HepG2 (cell line): ENCODE data around the gene CTNNBIP1. TPM values are rescaled to one million over a fixed set of nuclear protein-coding genes. Genes with fewer than 3 reads are reported as not detected.

Experiments used
- CBFB ChIP-seq: sonication (generic); formaldehyde crosslinking; IDR thresholded peaks from 2 replicates; pipeline ENCODE4 v1.4.0; 2020; ENCODE audit warnings: missing genetic modification reagents
- CEBPZ ChIP-seq: IDR thresholded peaks from 2 replicates; pipeline ENCODE4 v1.6.1; 2012; ENCODE audit warnings: low read length, improper control_type of control experiment
- GLI4 ChIP-seq: sonication (generic); formaldehyde crosslinking; IDR thresholded peaks from 2 replicates; pipeline ENCODE4 v1.5.1; 2020; ENCODE audit warnings: missing genetic modification reagents, mild to moderate bottlenecking, moderate library complexity, borderline replicate concordance
- IKZF5 ChIP-seq: IDR thresholded peaks from 2 replicates; pipeline ENCODE4 v1.6.1; 2018; ENCODE audit warnings: missing genetic modification reagents, mild to moderate bottlenecking, missing compliant biosample characterization
- JDP2 ChIP-seq: sonication (generic); formaldehyde crosslinking; IDR thresholded peaks from 2 replicates; pipeline ENCODE4 v1.8.1; 2022; ENCODE audit warnings: missing genetic modification reagents, borderline replicate concordance
- KAT8 ChIP-seq: IDR thresholded peaks from 2 replicates; pipeline ENCODE4 v1.6.1; 2016; ENCODE audit warnings: missing genetic modification reagents, missing compliant biosample characterization
- MAX ChIP-seq: IDR thresholded peaks from 2 replicates; pipeline ENCODE4 v1.6.1; 2012; ENCODE audit warnings: inconsistent platforms
- RBFOX2 ChIP-seq: fragments of 200-400 bp; formaldehyde crosslinking; IDR thresholded peaks from 2 replicates; pipeline ENCODE4 v1.6.1; 2017; ENCODE audit warnings: low read depth, mild to moderate bottlenecking, low read length
- RFXANK ChIP-seq: IDR thresholded peaks from 2 replicates; pipeline ENCODE4 v1.6.1; 2016
- SALL1 ChIP-seq: sonication (generic); formaldehyde crosslinking; IDR thresholded peaks from 2 replicates; pipeline ENCODE4 v1.8.0; 2022; ENCODE audit warnings: mild to moderate bottlenecking, missing genetic modification reagents
- SAP130 ChIP-seq: IDR thresholded peaks from 2 replicates; pipeline ENCODE4 v1.6.1; 2016; ENCODE audit warnings: low read depth
- SNAPC2 ChIP-seq: sonication (generic); formaldehyde crosslinking; IDR thresholded peaks from 2 replicates; pipeline ENCODE4 v1.8.1; 2022; ENCODE audit warnings: mild to moderate bottlenecking, missing genetic modification reagents
- TCF7L2 ChIP-seq: IDR thresholded peaks from 2 replicates; pipeline ENCODE4 v1.6.1; 2011; ENCODE audit warnings: mild to moderate bottlenecking, low read depth, low read length, moderate library complexity
- YEATS2 ChIP-seq: sonication (generic); formaldehyde crosslinking; IDR thresholded peaks from 2 replicates; pipeline ENCODE4 v1.4.0; 2020; ENCODE audit warnings: missing genetic modification reagents, borderline replicate concordance
- ZBTB1 ChIP-seq: sonication (generic); formaldehyde crosslinking; IDR thresholded peaks from 2 replicates; pipeline ENCODE4 v1.4.0; 2020; ENCODE audit warnings: missing genetic modification reagents, borderline replicate concordance
- ZFP82 ChIP-seq: sonication (generic); formaldehyde crosslinking; IDR thresholded peaks from 2 replicates; pipeline ENCODE4 v1.5.1; 2020; ENCODE audit warnings: mild to moderate bottlenecking, missing genetic modification reagents, borderline replicate concordance
- ZMAT3 ChIP-seq: sonication (generic); formaldehyde crosslinking; conservative IDR thresholded peaks from 2 replicates; pipeline ENCODE4 v1.7.0; 2021; ENCODE audit warnings: missing genetic modification reagents
- ZNF235 ChIP-seq: sonication (generic); formaldehyde crosslinking; IDR thresholded peaks from 2 replicates; pipeline ENCODE4 v1.8.1; 2023; ENCODE audit warnings: mild to moderate bottlenecking, missing genetic modification reagents, borderline replicate concordance
- ZNF597 ChIP-seq: sonication (generic); formaldehyde crosslinking; IDR thresholded peaks from 2 replicates; pipeline ENCODE4 v1.5.0; 2020; ENCODE audit warnings: missing genetic modification reagents
- ZNF766 ChIP-seq: sonication (generic); formaldehyde crosslinking; IDR thresholded peaks from 2 replicates; pipeline ENCODE4 v1.5.0; 2020; ENCODE audit warnings: missing genetic modification reagents, borderline replicate concordance
- ZNF800 ChIP-seq: sonication (generic); formaldehyde crosslinking; IDR thresholded peaks from 2 replicates; pipeline ENCODE4 v1.4.0; 2020; ENCODE audit warnings: missing genetic modification reagents
- ZSCAN12 ChIP-seq: sonication (generic); formaldehyde crosslinking; IDR thresholded peaks from 2 replicates; pipeline ENCODE4 v1.9.0; 2021; ENCODE audit warnings: mild to moderate bottlenecking, missing genetic modification reagents
- polyA plus RNA-seq, 8 experiments: library from polyadenylated mRNA; depleted of rRNA in 3 of 8; stranded (reverse) in 7 of 8; unstranded in 1 of 8; fragments of >200 nt; fragmentation: Illumina TruSeq in 4 of 8; extraction: Trizol in 4 of 8; gene quantifications; 2 replicates each; pipeline versions ENCODE4 v1.2.1 to v1.2.3, GENCODE V29; 2011 to 2016; ENCODE audit warnings: low read depth in 4 of 8, missing spikeins in 1 of 8, mixed read lengths in 1 of 8; ENCODE audit not compliant: insufficient read depth in 1 of 8
- total RNA-seq, 5 experiments: library from RNA; depleted of rRNA; stranded (reverse); fragments of >200 nt; fragmentation: Illumina TruSeq; extraction: Trizol; gene quantifications; 2 replicates each; pipeline ENCODE4 v1.2.3, GENCODE V29; 2016; ENCODE audit warnings: low read depth in 1 of 5

Gene CTNNBIP1
- total and polyA plus RNA-seq, 2 of the 13 experiments (the other 11 are each of a cell fraction or from before 2014, with no cell fraction given) = 71.7 to 83.0 TPM

- TF ChIP-seq RBFOX2 (peak; percentile 76), ZMAT3 (CRISPR knock-in tag) (peak; percentile 58; the same call in 1 of the 2 replicates), YEATS2 (CRISPR knock-in tag) (peak; percentile 20; the same call in 1 of the 2 replicates), KAT8 (CRISPR knock-in tag) (peak; percentile 49; the same call in 1 of the 2 replicates), ZBTB1 (no peak), ZFP82 (no peak), SALL1 (CRISPR knock-in tag) (peak; percentile 70), RFXANK (CRISPR knock-in tag) (no peak), TCF7L2 (no peak), IKZF5 (CRISPR knock-in tag) (peak; percentile 68), ZNF766 (CRISPR knock-in tag) (0 out of 2 replicates have a peak, but pooled peaks have one; percentile 65), ZNF800 (CRISPR knock-in tag) (0 out of 2 replicates have a peak, but pooled peaks have one; percentile 40), GLI4 (CRISPR knock-in tag) (peak; percentile 28; the same call in 1 of the 2 replicates), ZNF235 (CRISPR knock-in tag) (0 out of 2 replicates have a peak, but pooled peaks have one; percentile 31), MAX (peak; percentile 75), ZNF597 (CRISPR knock-in tag) (0 out of 2 replicates have a peak, but pooled peaks have one; percentile 71), JDP2 (CRISPR knock-in tag) (no peak), CEBPZ (no peak), CBFB (CRISPR knock-in tag) (0 out of 2 replicates have a peak, but pooled peaks have one; percentile 44), ZSCAN12 (CRISPR knock-in tag) (0 out of 2 replicates have a peak, but pooled peaks have one; percentile 52), SNAPC2 (CRISPR knock-in tag) (no peak), SAP130 (CRISPR knock-in tag) (peak; percentile 90)
Measured at GRCh38 chr1:9910423-9911178, 532 bp upstream of the CTNNBIP1 start (continued).
